B cell (primary cell): ENCODE data around the gene CAMTA1.

Source experiments
- EZH2 ChIP-seq: IDR thresholded peaks from 2 replicates; pipeline ENCODE4 v1.6.1; 2012; ENCODE audit warnings: borderline replicate concordance, low read depth, mild to moderate bottlenecking, moderate library complexity, low read length; ENCODE audit not compliant: insufficient read depth, poor library complexity, severe bottlenecking
- TF ChIP-seq, protein P1 (sequence below): fragments of 200-600 bp; IDR thresholded peaks from one replicate; pipeline ENCODE4 v1.8.0; 2022; ENCODE audit warnings: antibody characterized with exemption, mild to moderate bottlenecking

GRCh38 chr1:7671676-7672075 lies 886.4 kb downstream of the CAMTA1 start:
- TF ChIP-seq EZH2: no peak
- TF ChIP-seq, protein P1, sequence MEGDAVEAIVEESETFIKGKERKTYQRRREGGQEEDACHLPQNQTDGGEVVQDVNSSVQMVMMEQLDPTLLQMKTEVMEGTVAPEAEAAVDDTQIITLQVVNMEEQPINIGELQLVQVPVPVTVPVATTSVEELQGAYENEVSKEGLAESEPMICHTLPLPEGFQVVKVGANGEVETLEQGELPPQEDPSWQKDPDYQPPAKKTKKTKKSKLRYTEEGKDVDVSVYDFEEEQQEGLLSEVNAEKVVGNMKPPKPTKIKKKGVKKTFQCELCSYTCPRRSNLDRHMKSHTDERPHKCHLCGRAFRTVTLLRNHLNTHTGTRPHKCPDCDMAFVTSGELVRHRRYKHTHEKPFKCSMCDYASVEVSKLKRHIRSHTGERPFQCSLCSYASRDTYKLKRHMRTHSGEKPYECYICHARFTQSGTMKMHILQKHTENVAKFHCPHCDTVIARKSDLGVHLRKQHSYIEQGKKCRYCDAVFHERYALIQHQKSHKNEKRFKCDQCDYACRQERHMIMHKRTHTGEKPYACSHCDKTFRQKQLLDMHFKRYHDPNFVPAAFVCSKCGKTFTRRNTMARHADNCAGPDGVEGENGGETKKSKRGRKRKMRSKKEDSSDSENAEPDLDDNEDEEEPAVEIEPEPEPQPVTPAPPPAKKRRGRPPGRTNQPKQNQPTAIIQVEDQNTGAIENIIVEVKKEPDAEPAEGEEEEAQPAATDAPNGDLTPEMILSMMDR: no peak
